ENCODE data around the gene RIC8B.

RIC8B gene

DNA sequence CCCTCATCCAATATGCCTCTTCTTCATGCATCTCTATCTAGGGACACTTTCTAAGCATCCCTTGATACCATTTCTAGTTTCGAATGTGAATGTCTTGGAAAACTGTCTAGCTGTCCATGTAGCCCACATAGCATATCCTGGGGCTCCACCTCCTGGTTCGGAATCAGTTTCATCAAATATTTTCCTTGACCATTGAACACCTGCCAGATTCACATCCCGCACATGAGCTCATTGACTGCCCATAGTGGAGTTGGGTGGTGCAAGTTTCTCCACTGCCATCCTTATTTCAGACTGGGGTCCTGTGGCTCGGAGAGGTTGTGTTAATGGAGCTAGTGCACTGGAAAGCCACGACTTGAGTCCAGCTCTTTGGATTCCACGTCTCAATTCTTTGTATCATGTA lies 122.6 kb downstream of the RIC8B start:
- peaks cover 4% of the 10 kb centered on the region for H3K27me3 ChIP-seq (ENCODE audit: insufficient read depth, insufficient read length)
- no peak for TF ChIP-seq YY1 (IDR thresholded peaks at IDR 0.05; ENCODE audit: insufficient read depth, insufficient read length)
- TF ChIP-seq ZNF274 (IDR thresholded peaks at IDR 0.05; ENCODE audit: low read depth, low read length): no peak
- no peak for TF ChIP-seq SUZ12 (IDR thresholded peaks at IDR 0.05; ENCODE audit: extremely low read depth, insufficient read depth, insufficient read length)
- no peak overlapping the region for H3K9ac ChIP-seq (ENCODE audit: insufficient read length, low read depth)
- H3K4me1 ChIP-seq (ENCODE audit: insufficient read depth, insufficient read length): peaks cover 3% of the 10 kb centered on the region
- H3K9me3 ChIP-seq (ENCODE audit: insufficient read depth, low read length): no peaks in the 10 kb centered on the region
- H3K4me3 ChIP-seq (ENCODE audit: insufficient read length, low read depth): no peak overlapping the region
- no peak for DNase-seq (ENCODE audit: low read depth, low spot score)
- no peaks in the 10 kb centered on the region for H3K36me3 ChIP-seq (ENCODE audit: insufficient read depth, insufficient read length, low read length)

GRCh38 chr12:106897981-106898901 lies 123.8 kb downstream of the RIC8B start:
- Histone ChIP-seq H3K4me1 (ENCODE audit: insufficient read depth, insufficient read length) (peaks cover 3% of the 10 kb centered on the region), H3K4me3 (ENCODE audit: insufficient read length, low read depth) (no peak overlapping the region), H3K9me3 (ENCODE audit: insufficient read depth, low read length) (no peaks in the 10 kb centered on the region), H3K36me3 (ENCODE audit: insufficient read depth, insufficient read length, low read length) (no peaks in the 10 kb centered on the region), H3K9ac (ENCODE audit: insufficient read length, low read depth) (no peak overlapping the region), H3K27me3 (ENCODE audit: insufficient read depth, insufficient read length) (peaks cover 16% of the 10 kb centered on the region)
- no peak for DNase-seq (ENCODE audit: low read depth, low spot score)
- TF ChIP-seq SUZ12 (IDR thresholded peaks at IDR 0.05; ENCODE audit: extremely low read depth, insufficient read depth, insufficient read length) (no peak), YY1 (IDR thresholded peaks at IDR 0.05; ENCODE audit: insufficient read depth, insufficient read length) (no peak), ZNF274 (IDR thresholded peaks at IDR 0.05; ENCODE audit: low read depth, low read length) (no peak)

DNA sequence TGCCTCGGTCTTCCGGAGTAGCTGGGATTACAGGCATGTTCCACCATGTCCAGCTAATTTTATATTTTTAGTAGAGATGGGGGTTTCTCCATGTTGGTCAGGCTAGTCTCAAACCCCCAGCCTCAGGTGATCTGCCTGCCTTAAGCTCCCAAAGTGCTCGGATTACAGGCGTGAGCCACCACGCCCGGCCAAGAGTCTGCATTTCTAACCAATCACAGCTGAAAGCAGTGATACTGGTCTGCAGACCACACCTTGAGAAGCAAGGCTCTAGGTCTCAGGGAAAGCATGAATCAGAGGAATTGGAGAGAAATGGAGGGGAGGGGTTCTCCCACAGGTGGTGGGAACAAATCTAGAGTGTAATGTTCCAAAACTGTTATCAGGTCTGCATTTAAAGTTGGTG lies 126.1 kb downstream of the RIC8B start:
- H3K4me3 ChIP-seq (ENCODE audit: insufficient read length, low read depth): no peak overlapping the region
- no peak for TF ChIP-seq YY1 (IDR thresholded peaks at IDR 0.05; ENCODE audit: insufficient read depth, insufficient read length)
- TF ChIP-seq SUZ12 (IDR thresholded peaks at IDR 0.05; ENCODE audit: extremely low read depth, insufficient read depth, insufficient read length): no peak
- no peak for TF ChIP-seq ZNF274 (IDR thresholded peaks at IDR 0.05; ENCODE audit: low read depth, low read length)
- no peaks in the 10 kb centered on the region for H3K9me3 ChIP-seq (ENCODE audit: insufficient read depth, low read length)
- peaks cover 3% of the 10 kb centered on the region for H3K4me1 ChIP-seq (ENCODE audit: insufficient read depth, insufficient read length)
- no peaks in the 10 kb centered on the region for H3K36me3 ChIP-seq (ENCODE audit: insufficient read depth, insufficient read length, low read length)
- DNase-seq (ENCODE audit: low read depth, low spot score): no peak
- H3K9ac ChIP-seq (ENCODE audit: insufficient read length, low read depth): no peak overlapping the region
- H3K27me3 ChIP-seq (ENCODE audit: insufficient read depth, insufficient read length): peaks cover 27% of the 10 kb centered on the region

- DNase-seq (ENCODE audit: low read depth, low spot score): no peak
- TF ChIP-seq SUZ12 (IDR thresholded peaks at IDR 0.05; ENCODE audit: extremely low read depth, insufficient read depth, insufficient read length) (no peak), ZNF274 (IDR thresholded peaks at IDR 0.05; ENCODE audit: low read depth, low read length) (no peak), YY1 (IDR thresholded peaks at IDR 0.05; ENCODE audit: insufficient read depth, insufficient read length) (no peak)
- peaks cover 27% of the 10 kb centered on the region for H3K27me3 ChIP-seq (ENCODE audit: insufficient read depth, insufficient read length)
- no peak overlapping the region for H3K4me3 ChIP-seq (ENCODE audit: insufficient read length, low read depth)
- no peaks in the 10 kb centered on the region for H3K9me3 ChIP-seq (ENCODE audit: insufficient read depth, low read length)
- no peak overlapping the region for H3K9ac ChIP-seq (ENCODE audit: insufficient read length, low read depth)
- no peaks in the 10 kb centered on the region for H3K36me3 ChIP-seq (ENCODE audit: insufficient read depth, insufficient read length, low read length)
- H3K4me1 ChIP-seq (ENCODE audit: insufficient read depth, insufficient read length): peaks cover 3% of the 10 kb centered on the region
Observed at GRCh38 chr12:106901276-106901675, 126.8 kb downstream of the RIC8B start.

DNA sequence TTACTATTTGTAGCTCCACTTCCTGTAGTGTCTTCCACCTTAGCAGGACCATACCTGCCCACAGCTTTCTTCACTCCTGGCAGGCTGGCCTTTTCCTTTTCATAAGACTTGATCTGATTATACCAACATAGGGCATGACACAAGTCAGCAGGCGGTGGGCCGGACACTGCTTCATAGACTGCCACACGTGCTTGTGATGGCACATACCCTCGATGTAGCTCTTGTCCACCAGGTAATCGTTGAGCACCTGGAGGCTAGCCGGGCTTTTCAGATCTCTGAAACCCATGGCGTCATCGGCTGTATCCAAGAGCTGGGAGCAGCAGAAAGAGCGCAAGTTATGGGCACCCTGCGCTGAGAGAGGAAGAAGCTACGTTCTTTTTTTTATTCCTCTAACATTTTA lies 127.6 kb downstream of the RIC8B start:
- no peak overlapping the region for H3K9ac ChIP-seq (ENCODE audit: insufficient read length, low read depth)

GRCh38 chr12:106903241-106903945 lies 128.9 kb downstream of the RIC8B start:
- Histone ChIP-seq H3K4me3 (ENCODE audit: insufficient read length, low read depth) (peak overlapping the region; percentile 33), H3K9me3 (ENCODE audit: insufficient read depth, low read length) (no peaks in the 10 kb centered on the region; the same call in 1 of the 2 replicates), H3K4me1 (ENCODE audit: insufficient read depth, insufficient read length) (no peaks in the 10 kb centered on the region), H3K36me3 (ENCODE audit: insufficient read depth, insufficient read length, low read length) (no peaks in the 10 kb centered on the region), H3K9ac (ENCODE audit: insufficient read length, low read depth) (peak overlapping the region; percentile 68), H3K27me3 (ENCODE audit: insufficient read depth, insufficient read length) (peaks cover 27% of the 10 kb centered on the region)
- DNase-seq (ENCODE audit: low read depth, low spot score): peak; percentile 52
- TF ChIP-seq YY1 (IDR thresholded peaks at IDR 0.05; ENCODE audit: insufficient read depth, insufficient read length) (no peak), SUZ12 (IDR thresholded peaks at IDR 0.05; ENCODE audit: extremely low read depth, insufficient read depth, insufficient read length) (no peak), ZNF274 (IDR thresholded peaks at IDR 0.05; ENCODE audit: low read depth, low read length) (no peak)

More for the DNA sequence above, 127.6 kb downstream of the RIC8B start:
- Histone ChIP-seq H3K9me3 (ENCODE audit: insufficient read depth, low read length) (no peaks in the 10 kb centered on the region; the same call in 1 of the 2 replicates), H3K4me1 (ENCODE audit: insufficient read depth, insufficient read length) (peaks cover 3% of the 10 kb centered on the region), H3K4me3 (ENCODE audit: insufficient read length, low read depth) (no peak overlapping the region), H3K27me3 (ENCODE audit: insufficient read depth, insufficient read length) (peaks cover 27% of the 10 kb centered on the region), H3K36me3 (ENCODE audit: insufficient read depth, insufficient read length, low read length) (no peaks in the 10 kb centered on the region)
- TF ChIP-seq SUZ12 (IDR thresholded peaks at IDR 0.05; ENCODE audit: extremely low read depth, insufficient read depth, insufficient read length) (no peak), YY1 (IDR thresholded peaks at IDR 0.05; ENCODE audit: insufficient read depth, insufficient read length) (no peak), ZNF274 (IDR thresholded peaks at IDR 0.05; ENCODE audit: low read depth, low read length) (no peak)
- DNase-seq (ENCODE audit: low read depth, low spot score): no peak

DNA sequence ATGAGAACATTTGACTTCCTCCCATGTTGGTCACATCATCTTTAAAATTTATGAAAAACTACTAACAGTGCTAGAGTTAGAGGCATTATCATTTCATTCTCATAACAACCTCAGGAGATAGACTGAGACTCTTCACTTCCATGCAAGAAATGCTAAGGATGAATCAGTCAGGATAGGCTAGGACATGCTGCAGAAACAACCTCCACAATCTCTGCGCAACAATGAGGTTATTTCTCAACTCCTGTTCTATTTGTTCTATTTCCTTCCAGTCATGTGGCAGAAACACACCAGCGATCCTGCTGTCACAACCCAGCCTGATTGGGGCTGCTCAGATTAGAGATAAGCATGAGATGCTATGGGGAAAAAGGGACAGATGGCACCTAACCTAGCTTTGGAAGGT lies 132.2 kb downstream of the RIC8B start:
- Histone ChIP-seq H3K4me1 (ENCODE audit: insufficient read depth, insufficient read length) (no peaks in the 10 kb centered on the region), H3K4me3 (ENCODE audit: insufficient read length, low read depth) (no peak overlapping the region), H3K36me3 (ENCODE audit: insufficient read depth, insufficient read length, low read length) (no peaks in the 10 kb centered on the region), H3K9me3 (ENCODE audit: insufficient read depth, low read length) (no peaks in the 10 kb centered on the region; the same call in 1 of the 2 replicates), H3K9ac (ENCODE audit: insufficient read length, low read depth) (no peak overlapping the region), H3K27me3 (ENCODE audit: insufficient read depth, insufficient read length) (peaks cover 27% of the 10 kb centered on the region)
- TF ChIP-seq ZNF274 (IDR thresholded peaks at IDR 0.05; ENCODE audit: low read depth, low read length) (no peak), YY1 (IDR thresholded peaks at IDR 0.05; ENCODE audit: insufficient read depth, insufficient read length) (no peak), SUZ12 (IDR thresholded peaks at IDR 0.05; ENCODE audit: extremely low read depth, insufficient read depth, insufficient read length) (no peak)
- DNase-seq (ENCODE audit: low read depth, low spot score): no peak
